HL-60/S4 treated with retinoic acid at 250 ng/mL for 4 days and 3 days (cell line): Measurements from ENCODE around the gene INIP.
"Not testable (repeated sequence)": the region's sequence is repeated elsewhere in the genome, so short reads cannot be mapped to it uniquely, and the experiment has no call there.

ENCODE experiments used
- in situ Hi-C: fragments of 300-500 bp; cut with MboI; formaldehyde crosslinking; loops from 2 replicates; pipeline ENCODE4 v1.7.0; 2022; ENCODE audit warnings: low sequenced_read_pairs

INIP gene

GRCh38 chr9:112743216-112743836 is 25.4 kb upstream of the INIP start:
- in situ Hi-C loops = no loop called here

- in situ Hi-C loops = no loop called here
Measured at GRCh38 chr9:112734892-112735291, 17.0 kb upstream of the INIP start.

GRCh38 chr9:112731971-112732370 is 14.1 kb upstream of the INIP start:
- in situ Hi-C loops = no loop called here

GRCh38 chr9:112728401-112728800 is 10.5 kb upstream of the INIP start:
- in situ Hi-C loops = no loop called here

- in situ Hi-C loops = no loop called here
Measured at GRCh38 chr9:112726428-112726827, 8.5 kb upstream of the INIP start.

GRCh38 chr9:112725961-112726360 is 8.0 kb upstream of the INIP start:
- in situ Hi-C loops = no loop called here

- in situ Hi-C loops = not testable (repeated sequence)
Measured at GRCh38 chr9:112722749-112723148, 4.8 kb upstream of the INIP start.

GRCh38 chr9:112720113-112720780 is 2.3 kb upstream of the INIP start:
- in situ Hi-C loops = no loop called here

GRCh38 chr9:112719696-112720095 is 1.8 kb upstream of the INIP start:
- in situ Hi-C loops = no loop called here

- in situ Hi-C loops = no loop called here
Measured at GRCh38 chr9:112719241-112719691, 1.3 kb upstream of the INIP start.

GRCh38 chr9:112712678-112713077 is 5.2 kb downstream of the INIP start:
- in situ Hi-C loops = no loop called here

GRCh38 chr9:112711050-112711689 is 6.7 kb downstream of the INIP start:
- in situ Hi-C loops = no loop called here

- in situ Hi-C loops = no loop called here
Measured at GRCh38 chr9:112705768-112706427, 12.0 kb downstream of the INIP start.

- in situ Hi-C loops = no loop called here
Measured at GRCh38 chr9:112703304-112703703, 14.6 kb downstream of the INIP start.

GRCh38 chr9:112700085-112700484 is 17.8 kb downstream of the INIP start:
- in situ Hi-C loops = no loop called here

GRCh38 chr9:112699230-112699629 is 18.7 kb downstream of the INIP start:
- in situ Hi-C loops = no loop called here

GRCh38 chr9:112696461-112696860 is 21.5 kb downstream of the INIP start:
- in situ Hi-C loops = no loop called here

- in situ Hi-C loops = no loop called here
Measured at GRCh38 chr9:112694706-112695555, 23.0 kb downstream of the INIP start.

- in situ Hi-C loops = no loop called here
Measured at GRCh38 chr9:112689161-112689740, 28.7 kb downstream of the INIP start.

- in situ Hi-C loops = no loop called here
Measured at GRCh38 chr9:112680731-112681402, 37.0 kb downstream of the INIP start.
